ENCODE measurements around the gene WWC2.
A peak's percentile ranks its signal among the peaks of the same experiment; 100 is the strongest.

Gene WWC2

DNA sequence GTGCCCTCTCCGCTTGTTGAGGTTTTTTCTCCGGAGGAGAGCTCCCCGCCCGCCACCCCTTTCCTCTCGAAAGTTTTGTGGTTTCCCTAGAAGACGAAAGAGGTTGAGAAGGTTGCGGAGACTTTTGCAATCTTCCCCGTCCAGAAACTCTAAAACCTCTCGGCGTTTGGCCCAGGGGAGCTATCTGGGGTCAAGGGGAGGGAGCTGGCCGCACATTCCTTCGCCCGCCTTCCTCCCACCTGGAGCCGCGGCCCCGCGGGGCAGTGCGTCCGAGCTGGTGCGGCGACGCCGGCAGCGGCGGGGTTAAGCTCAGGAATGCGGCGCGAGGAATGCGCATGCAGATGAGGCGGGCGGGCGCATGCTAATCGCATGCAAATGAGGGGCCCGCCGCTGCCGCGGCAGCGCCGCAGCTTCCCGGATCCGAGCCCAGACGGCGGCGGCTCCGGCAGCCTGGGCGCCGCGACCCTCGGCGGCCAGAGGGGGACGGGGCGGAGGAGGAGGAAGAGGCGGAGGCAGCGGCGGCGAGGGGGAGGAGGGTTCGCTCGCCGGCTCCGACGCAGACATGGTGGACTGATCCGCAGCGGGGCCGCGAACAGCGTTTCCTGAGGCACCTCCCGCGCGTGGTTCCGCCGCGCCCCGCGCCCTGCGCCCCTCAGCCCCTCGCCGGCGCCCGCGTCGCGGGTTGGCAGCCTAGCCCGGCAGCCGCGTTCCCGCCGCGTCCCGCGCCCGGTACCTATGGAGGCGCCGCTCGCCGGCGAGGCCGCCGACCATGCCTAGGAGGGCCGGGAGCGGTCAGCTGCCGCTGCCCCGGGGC is at the start of gene WWC2:
Gene WWC2, plus strand, starts transcription at position 535 of the 814 bp plus-strand sequence. Its CDS starts 235 bp downstream, at position 770.
- peak; percentile 58 for DNase-seq (ENCODE audit: low read depth)

DNA sequence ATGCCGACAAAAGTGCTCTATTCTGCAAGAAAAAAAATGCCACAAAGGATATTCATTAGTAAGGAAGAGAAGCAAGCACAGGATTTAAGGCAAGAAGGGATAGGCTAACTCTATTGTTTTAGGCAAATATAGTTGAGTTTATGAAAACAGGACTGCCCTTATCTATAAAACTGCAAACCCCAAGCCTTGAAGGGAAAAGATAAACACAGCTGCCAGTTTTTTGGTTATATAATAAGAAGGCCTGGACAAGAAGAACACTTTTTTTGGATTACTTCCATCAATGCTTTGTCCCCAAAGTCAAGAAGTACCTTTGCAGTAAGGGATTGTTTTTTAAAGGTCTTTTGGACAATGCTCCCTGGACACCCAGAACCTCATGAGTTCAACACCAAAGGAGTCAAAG is 45.4 kb upstream of the WWC2 start:
- no peak for DNase-seq (ENCODE audit: low read depth)

DNA sequence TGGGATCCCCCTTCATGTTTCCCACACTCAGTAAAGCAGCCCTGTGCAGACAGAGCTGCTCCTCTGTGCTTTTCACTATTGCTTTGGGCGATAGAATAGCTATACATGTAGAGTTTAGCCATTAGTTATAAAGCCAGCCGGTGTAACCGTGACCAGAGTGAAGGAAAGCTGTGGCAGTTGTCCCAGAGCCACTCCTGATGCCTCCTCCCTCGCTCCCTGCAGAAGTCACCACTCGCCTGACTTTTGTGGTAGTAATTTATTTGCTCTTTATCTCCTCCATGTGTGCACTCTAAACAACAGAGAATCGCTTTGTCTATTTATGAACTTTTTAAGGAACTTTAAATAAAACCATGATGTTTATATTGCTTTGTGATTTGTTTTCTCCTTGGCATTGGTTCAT is 41.8 kb upstream of the WWC2 start:
- DNase-seq (ENCODE audit: low read depth): no peak

DNA sequence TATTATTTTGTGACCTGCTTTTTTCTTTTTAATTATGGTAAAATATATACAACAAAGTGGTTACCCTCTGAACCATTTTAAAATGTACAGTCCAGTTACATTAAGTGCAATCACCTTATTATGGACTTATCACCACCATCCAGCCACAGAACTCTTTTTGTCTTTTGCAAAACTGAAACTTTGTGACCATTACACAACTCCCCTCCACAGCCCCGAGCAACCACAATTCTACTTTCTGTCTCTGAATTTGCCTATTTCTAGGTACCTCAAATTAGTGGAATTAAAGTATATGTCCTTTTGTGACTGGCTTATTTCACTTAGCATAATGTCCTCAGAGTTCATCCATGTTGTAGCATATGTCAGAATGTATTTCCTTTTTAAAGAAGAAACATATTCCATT is 39.3 kb upstream of the WWC2 start:
- no peak for DNase-seq (ENCODE audit: low read depth)

DNA sequence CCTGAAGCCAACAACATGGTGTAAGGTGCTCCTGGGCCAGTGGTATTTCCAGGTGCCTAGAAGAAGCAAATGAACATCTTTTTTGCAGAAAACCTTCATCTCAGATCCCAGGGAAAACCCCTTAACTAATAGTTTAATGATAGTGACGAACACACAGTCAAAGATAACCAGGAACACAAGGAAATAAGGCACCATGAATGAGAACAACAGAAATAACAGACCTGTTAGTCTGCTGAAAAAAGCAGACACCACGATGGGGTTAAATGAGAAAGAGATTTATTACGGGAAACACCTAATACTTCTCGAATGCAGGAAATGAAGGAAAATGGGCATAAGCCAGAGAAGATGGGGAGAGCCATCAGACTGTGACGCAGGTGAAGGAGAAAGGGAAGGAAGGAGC is 30.6 kb upstream of the WWC2 start:
- DNase-seq (ENCODE audit: low read depth): no peak

DNA sequence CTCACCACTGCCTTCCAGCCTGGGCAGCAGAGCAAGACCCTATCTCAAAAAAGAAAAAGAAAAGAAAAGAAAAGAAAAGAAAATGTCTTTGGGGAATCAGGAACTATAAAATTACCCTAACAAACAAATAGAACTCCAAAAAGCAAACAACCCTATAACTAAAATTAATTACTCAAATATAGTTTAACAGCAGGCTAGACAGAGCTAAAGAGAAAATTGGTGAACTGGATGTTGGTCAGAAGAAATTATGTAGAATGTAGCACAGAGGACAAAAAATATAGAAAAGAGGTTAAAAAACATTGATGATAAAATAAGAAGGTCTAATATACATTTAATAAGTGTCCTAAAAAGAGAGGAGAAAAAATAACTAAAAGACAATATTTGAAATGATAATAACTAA is 27.8 kb upstream of the WWC2 start:
- DNase-seq (ENCODE audit: low read depth): no peak

DNA sequence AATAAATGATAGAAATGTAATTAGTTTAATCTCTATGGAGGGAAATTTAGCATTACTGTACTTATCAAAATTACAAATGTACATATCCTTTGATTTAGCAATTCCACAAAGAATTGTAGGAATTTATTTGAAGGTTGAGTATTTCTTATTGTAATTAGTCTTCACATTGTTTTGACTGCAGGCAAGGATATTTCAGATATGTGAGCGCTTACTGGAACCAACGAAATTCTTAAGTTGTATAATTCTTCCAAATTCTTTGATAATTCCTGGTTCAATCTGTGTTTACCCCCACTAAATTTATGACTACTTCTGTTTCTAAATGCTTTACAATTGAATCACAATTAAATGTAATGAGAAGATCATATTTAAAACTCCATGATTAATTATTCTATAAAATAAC is 26.9 kb upstream of the WWC2 start:
- no peak for DNase-seq (ENCODE audit: low read depth)

DNA sequence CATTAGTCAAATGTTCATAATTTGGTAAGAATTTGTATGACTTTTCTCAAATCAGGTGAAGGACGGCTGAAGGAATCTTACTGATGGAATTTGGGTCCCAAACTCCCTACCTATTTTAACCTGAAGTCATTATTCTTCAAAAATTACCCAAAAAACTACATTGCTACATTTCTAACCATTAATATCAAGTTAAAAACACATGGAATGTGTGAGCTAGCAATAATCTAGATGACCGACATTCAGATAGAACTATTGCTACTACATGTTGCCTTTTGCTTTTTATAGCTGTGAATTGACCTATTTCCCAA is 25.3 kb upstream of the WWC2 start:
- DNase-seq (ENCODE audit: low read depth): no peak

DNA sequence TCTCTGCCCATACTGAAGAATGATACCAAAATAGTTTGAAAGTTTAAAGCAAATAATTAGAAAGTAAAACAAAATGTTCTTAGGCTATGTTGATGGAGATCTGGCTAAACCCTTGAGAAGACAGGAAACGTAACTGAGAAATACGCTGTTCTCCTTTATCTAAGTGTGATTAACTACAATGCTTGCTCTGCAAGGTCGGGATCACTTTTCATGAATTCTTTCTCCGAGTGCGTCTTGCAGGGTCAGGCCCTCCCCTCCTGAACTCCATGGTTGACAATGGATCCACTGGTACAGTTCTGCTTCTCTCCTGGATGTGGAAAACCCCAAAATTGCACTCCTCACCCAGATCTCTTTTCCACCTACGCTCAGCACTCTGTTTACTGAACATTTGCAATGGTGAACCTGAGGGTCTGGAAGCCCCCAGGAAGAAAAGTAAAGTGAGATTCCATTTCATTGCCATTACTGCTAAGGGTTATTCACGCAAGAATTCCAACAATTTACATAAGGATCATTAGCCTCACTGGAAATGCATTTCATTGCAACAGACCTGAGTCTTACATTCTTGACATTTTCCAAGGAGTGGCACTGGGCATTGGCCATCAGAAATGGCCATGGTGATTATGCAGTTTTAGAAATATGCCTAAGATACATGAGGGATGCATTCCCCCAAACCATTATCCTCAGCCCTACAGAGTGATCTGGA is 24.6 kb upstream of the WWC2 start:
- DNase-seq (ENCODE audit: low read depth): no peak

DNA sequence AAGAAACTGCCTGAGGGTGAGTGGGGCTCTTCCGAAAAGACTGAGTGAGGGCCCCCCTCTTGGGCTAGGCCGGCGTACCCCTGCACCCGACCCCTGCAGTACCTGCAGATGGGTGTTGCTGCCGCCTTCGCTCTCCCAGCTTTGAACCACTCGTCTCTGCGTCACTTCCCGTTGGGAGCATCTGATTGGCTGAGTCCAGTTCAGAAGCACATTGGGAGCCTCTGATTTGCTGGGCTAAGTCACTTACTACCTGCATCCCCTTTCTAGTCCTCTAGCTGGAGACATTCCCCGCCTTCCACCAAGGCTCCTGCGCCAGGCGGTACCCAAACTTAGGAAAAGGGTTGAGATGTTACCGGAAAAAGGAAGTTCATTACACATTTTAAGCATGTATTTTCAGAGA is 20.4 kb upstream of the WWC2 start:
- DNase-seq (ENCODE audit: low read depth): no peak

DNA sequence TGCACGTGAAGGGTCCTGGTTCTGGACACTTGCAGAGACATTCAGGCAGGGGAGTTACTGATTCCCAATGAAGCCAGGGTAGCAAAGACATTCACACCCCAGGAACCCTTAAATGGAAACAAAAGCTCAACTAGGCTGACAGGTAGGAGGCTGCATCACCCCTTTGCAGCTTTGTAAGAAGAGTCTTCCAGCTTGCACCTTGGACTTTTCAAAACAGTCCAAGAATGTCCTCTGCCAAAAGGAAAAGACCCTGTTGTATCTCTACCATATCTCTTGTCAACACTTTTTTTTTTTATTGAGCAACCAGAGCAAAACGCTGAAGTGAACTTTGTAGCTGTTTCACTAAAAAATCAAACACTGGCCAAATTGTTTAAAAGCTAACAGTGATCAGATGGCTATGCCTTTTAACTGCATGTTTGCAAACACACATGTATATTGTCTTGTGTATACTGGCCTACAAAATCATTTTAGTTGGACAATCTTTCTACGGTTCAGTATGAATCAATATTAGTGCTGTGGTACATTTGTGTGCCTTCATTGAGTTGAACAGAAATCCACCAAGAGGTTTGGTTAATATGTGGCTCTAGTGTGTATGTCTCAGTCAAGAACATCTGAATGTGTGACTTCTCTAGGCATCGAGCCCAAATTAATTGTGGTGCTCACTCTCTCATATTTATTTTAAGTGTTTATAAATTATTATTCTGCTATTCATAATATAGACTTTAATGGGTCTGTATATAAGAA is 18.5 kb upstream of the WWC2 start:
- no peak for DNase-seq (ENCODE audit: low read depth)

DNA sequence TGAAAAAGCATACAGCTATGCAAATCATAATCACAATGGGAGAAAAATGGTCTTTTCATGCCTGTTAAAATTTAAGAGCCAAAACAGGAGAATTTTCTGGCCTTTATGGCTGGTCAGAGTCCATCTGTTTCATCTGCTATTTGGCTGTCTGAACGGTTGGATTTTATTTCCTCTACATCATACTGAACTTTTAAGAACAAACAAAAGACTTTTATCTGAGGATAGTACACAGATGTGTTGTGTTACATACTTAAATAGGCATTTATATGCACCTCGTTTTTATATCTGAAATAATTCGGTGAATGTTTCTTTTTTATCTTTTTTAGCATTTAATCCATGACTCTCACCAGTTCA is 18.0 kb upstream of the WWC2 start:
- DNase-seq (ENCODE audit: low read depth): no peak

DNA sequence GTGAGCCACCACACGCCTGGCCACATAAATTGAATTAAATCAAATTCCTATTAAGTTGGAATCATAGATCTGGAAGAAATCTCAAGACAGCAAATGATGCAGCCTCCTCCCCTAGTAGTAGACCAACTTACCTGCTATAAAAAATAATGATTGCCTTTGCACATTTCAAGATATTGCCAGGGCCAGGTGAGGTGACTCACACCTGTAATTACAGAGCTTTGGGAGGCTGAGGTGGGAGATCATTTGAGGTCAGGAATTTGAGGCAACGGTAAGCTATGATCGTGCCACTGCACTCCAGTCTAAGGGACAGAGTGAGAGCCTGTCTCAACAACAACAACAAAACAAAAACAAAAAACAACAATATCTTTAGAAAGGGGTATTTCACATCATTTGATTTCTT is 17.0 kb upstream of the WWC2 start:
- no peak for DNase-seq (ENCODE audit: low read depth)

DNA sequence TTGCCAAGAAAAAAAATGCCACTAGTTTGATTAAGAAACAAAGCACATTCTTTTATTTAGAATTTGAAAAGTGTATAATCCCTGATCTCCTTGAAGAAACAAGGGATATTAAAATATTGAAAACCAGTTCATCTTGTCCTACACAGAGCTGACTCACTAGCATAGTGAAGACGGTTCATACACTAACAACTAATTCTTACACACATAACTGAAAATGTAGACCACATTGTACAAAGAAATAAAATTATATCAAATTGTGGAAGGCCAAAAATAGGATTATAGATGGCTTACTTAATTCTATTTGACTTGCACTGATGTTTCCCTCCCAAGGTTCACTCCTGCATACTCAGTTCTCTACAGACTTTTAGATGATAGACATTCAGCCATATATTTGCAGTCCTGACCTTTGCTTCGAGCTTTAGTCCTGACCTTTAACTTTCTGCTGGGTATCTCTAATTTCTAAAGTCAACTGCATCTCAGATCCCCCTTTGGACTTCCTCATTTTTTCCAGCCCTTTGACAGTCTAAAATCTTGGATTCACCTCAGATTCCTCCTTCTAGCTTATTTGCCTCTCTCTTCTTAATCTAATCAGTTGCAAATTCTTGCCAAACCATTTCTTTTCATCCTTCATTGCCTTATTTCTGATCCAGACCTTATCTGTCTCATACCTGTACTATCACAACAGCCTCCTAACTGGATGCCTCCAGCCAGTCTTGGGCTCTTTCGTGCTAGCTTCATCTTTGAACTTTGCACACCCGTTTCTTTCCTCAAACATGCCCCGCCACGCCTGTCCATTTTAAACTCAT is 4.5 kb upstream of the WWC2 start:
- no peak for DNase-seq (ENCODE audit: low read depth)

DNA sequence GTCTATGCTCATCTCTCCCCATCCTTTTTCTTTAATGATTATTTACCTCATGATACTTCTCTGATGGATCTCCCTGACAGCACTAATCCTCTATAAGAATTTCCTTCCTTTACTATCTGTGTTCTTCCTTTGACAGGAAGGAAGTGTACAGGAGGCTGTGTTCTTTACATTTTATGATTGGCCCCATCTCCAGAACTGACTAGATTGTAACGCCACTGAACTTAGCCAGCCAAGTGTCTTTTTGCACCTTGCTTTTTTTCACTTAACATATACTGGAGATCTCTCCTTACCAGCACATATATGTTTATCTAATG is 3.9 kb upstream of the WWC2 start:
- DNase-seq (ENCODE audit: low read depth): no peak

DNA sequence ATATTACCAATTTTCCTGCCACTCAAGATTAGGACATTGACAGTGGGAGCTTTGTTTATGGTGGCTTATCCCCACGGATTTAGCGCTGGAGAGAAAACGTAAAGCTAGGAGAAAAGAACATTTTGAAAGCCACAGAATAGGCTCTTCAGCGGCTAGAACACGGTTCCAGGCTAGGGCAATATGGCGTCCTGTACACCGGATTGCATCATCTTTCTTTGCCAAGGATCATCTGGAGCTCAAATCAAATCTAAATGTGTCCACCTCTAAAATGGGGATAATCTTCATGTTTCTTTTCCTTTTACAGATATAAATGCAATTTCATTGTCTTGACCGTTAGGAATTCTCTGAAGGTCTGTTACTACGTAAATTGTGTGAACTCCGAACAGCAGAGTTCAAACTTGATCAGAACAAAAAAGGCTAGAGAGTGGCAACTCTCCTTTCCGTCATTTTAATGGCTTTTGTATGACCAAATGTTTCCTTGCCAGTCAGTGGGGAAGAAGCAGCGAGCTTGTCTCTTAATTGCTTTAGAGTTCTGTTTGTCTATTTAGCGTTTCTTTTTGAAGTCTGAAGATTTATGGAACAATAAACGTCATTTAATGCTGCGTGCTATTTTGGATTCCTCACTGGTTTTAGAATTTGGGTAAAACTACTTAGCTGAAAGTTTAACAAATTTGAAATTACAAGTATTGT is 2.6 kb upstream of the WWC2 start:
- DNase-seq (ENCODE audit: low read depth): no peak

DNA sequence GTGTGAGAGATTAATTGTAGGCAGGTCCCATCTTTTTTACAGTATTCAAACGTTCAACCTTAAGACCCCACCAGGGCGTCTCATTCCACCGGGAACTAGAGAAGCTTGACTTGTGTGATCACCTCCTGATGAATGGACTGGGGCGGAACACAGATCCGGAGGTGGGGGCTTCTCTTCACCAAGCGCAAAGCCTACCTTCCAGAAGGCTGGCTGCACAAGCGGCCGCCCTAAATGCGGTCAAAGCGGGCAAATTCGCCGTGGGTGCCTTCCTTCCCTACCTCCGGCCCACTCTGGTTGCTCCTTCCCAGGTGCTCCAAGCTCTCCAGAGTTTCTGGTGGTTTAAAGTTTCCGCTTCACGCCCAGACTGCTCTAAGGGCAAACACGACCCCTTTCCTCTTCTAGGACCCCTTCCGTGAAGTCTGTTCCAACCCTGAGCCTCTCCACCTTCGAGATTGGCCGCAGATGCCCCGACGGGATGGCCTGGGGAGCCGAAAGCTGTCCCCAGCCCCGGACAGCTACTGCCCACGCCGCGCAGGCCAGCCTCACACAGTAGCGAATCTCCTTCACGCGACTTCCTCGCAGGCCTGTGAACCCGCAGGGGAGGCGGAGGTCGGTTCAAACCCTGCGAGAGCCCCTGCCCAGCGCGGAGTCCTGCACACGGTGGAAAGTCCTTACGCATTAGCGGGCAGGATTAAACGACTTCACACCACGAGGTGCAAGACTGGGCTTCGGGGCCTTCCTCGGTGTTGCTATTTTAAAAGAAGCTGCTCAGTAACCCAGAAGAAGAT is 1.6 kb upstream of the WWC2 start:
- DNase-seq (ENCODE audit: low read depth): no peak

DNA sequence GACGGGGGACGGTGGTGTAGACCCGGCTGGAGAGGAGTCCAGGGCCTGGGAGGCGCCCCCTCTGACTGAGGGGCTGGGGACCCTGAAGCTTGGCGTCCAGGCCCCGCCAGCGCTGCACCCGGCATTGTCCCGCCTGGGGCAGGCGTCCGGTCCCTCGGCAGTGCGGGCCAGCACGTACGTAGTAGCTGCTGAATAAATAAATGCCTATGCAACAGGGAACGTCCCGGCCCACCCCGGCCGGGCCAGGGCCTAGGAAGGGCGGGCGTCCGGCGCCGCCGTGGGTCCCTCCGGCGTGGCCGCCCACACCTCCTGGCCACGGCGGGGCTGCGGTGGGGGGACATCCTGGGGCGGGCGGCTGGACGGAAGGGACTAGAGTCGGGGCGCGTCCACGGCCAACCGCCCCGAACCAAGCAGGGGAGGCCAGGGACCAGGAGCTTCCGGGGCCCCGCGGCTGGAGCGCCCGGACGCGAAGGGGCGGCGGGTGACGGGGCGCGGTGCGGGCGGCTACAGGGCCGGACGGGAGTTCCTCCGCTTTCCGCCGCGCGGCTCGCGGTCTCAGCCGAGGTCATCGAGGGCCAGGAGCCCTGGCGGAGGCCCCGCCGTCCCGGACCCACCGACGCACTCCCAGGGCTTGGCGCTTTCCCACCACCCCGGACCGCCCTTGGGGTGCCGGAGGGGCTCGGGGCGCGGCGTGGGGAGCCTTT is 886 bp upstream of the WWC2 start:
- no peak for DNase-seq (ENCODE audit: low read depth)

DNA sequence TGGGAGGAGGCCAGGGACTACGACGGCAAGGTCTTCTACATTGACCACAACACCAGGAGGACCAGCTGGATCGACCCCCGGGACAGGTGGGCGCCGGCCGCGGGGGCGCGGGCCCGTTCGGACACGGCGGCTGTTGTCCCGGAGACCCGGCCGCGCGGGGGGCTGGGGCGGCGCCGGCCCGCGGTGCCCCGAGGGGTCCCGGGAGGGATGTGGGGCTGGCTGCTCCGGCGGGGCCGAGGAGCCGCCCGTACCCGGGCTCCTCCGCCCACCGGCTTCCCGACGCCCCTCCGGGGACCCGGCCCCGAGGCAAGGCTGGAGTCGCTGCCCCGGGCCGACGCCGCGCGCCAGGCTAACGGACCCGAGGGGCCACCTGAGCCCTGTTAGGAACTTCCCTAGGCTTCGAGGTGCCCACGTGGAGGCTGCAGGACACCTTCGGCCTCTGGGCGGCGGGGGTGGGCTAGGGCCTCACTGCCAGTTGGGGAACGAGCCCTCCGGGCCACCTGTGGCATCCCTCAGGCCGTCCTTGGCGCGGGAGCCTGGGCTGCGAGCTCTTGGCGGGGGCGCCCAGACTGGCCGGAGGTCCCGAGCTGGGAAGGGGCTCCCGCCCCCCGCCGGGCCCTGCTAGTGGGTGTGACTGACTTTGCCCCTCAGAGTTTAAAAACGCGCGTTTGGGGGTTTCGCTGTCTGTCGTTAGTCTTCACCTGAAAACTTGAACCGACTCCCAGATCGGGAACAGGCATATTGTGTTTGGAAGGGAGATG is 660 bp downstream of the WWC2 start:
- no peak for DNase-seq (ENCODE audit: low read depth)

DNA sequence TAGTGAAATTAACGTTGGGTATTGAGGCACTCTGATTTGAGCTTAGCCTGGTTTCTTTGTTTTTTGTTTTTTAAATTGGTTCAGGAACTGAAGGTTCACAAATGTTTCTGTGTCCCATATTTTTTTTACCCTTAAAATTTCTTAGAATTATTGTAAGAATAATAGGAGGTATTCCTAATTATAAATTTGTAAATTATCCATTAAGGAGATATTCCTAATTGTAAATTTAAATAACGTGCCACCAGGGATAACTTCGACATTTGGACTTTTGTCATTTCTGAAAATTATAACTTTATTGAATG is 1.2 kb downstream of the WWC2 start:
- no peak for DNase-seq (ENCODE audit: low read depth)
